ENCODE data around the gene SLCO3A1.

DNA sequence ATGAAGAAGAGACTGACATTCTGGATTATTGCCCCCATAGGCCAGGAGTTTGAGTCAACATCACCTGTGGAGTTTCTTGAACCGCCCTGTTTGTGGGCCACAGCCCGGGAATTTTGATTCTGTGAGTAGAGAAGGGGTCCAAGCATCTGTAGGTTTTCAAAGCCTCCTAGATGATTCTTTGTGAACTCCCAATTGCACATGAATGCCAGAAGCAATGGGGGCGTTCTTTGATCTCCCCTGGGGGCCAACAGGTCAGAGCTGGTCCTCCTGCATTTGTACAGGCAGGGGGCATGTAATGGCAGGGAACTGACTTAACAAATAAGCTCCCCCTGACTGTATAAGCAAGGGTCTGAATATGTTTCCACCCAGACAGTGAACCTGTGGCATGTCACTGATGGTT lies 260.3 kb downstream of the SLCO3A1 start:
- TF ChIP-seq, protein P1, sequence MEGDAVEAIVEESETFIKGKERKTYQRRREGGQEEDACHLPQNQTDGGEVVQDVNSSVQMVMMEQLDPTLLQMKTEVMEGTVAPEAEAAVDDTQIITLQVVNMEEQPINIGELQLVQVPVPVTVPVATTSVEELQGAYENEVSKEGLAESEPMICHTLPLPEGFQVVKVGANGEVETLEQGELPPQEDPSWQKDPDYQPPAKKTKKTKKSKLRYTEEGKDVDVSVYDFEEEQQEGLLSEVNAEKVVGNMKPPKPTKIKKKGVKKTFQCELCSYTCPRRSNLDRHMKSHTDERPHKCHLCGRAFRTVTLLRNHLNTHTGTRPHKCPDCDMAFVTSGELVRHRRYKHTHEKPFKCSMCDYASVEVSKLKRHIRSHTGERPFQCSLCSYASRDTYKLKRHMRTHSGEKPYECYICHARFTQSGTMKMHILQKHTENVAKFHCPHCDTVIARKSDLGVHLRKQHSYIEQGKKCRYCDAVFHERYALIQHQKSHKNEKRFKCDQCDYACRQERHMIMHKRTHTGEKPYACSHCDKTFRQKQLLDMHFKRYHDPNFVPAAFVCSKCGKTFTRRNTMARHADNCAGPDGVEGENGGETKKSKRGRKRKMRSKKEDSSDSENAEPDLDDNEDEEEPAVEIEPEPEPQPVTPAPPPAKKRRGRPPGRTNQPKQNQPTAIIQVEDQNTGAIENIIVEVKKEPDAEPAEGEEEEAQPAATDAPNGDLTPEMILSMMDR (IDR thresholded peaks at IDR 0.05; ENCODE audit: insufficient read depth, low read length) = no peak
- TF ChIP-seq GABPA (IDR thresholded peaks at IDR 0.05; ENCODE audit: low read depth) (no peak), POLR2AphosphoS5 (IDR thresholded peaks at IDR 0.05; ENCODE audit: low read depth) (no peak)

Measured in HL-60 (cell line).